PC-3 (cell line): ENCODE measurements around the gene ADH6.

Experiments
- EZH2 ChIP-seq: fragments of 300-600 bp; sonication (generic); IDR thresholded peaks from one replicate; pipeline ENCODE4 v1.6.1; 2017; ENCODE audit warnings: antibody characterized with exemption, mild to moderate bottlenecking, low read length; ENCODE audit not compliant: unreplicated experiment
- EZH2phosphoT487 ChIP-seq: fragments of 300-600 bp; sonication (generic); IDR thresholded peaks from 2 replicates; pipeline ENCODE4 v1.6.1; 2018; ENCODE audit warnings: mild to moderate bottlenecking, antibody characterized with exemption, low read length, borderline replicate concordance
- TF ChIP-seq, protein P1 (sequence below): fragments of 300-600 bp; sonication (generic); conservative IDR thresholded peaks from 2 replicates; pipeline ENCODE4 v1.5.1; 2017; ENCODE audit warnings: antibody characterized with exemption, low read depth, mild to moderate bottlenecking, low read length

DNA sequence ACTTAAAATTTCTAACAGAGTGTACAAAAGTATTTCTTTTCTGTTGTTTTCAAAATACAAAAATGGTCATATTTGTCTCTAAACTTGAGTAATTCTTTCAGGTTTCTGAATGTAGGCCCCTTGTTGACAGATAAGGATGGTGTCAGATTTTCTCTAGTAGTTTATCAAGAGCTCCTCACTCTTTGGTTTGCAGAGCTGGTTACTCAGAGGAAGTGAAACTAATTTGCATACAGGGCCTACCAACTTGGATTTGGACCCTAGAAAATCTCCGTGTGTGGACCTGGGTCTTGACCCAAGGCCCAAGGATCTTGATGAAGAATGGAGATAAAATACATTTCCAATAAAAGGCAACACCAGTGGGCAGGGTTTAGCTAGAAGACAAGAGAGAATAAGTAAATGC lies 433 bp upstream of the ADH6 start:
- TF ChIP-seq, protein P1, sequence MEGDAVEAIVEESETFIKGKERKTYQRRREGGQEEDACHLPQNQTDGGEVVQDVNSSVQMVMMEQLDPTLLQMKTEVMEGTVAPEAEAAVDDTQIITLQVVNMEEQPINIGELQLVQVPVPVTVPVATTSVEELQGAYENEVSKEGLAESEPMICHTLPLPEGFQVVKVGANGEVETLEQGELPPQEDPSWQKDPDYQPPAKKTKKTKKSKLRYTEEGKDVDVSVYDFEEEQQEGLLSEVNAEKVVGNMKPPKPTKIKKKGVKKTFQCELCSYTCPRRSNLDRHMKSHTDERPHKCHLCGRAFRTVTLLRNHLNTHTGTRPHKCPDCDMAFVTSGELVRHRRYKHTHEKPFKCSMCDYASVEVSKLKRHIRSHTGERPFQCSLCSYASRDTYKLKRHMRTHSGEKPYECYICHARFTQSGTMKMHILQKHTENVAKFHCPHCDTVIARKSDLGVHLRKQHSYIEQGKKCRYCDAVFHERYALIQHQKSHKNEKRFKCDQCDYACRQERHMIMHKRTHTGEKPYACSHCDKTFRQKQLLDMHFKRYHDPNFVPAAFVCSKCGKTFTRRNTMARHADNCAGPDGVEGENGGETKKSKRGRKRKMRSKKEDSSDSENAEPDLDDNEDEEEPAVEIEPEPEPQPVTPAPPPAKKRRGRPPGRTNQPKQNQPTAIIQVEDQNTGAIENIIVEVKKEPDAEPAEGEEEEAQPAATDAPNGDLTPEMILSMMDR: no peak
- TF ChIP-seq EZH2phosphoT487 (no peak), EZH2 (no peak)
